MM.1S (cell line): ENCODE data around the gene ETDA.

Experiments
- CTCF ChIP-seq: fragments of 300-600 bp; sonication (generic); IDR thresholded peaks from 2 replicates; pipeline ENCODE4 v1.5.1; 2016; ENCODE audit warnings: antibody characterized with exemption, low read length, mixed read lengths
- EZH2 ChIP-seq: fragments of 300-600 bp; sonication (generic); optimal IDR thresholded peaks from 2 replicates; pipeline ENCODE3; 2017; ENCODE audit warnings: low read depth, mild to moderate bottlenecking, antibody characterized with exemption, low read length, mixed read lengths

GRCh38 chrX:135256923-135257322, 5.1 kb downstream of the ETDA start:
- no peak for TF ChIP-seq CTCF
- no peak for TF ChIP-seq EZH2
